Measurements from ENCODE around the gene IMMP2L. TPM values are rescaled to one million over a fixed set of nuclear protein-coding genes. Genes with fewer than 3 reads are reported as not detected.

IMMP2L gene
- total RNA-seq, 1 donor from 2014 or later, result 13.8 TPM

DNA sequence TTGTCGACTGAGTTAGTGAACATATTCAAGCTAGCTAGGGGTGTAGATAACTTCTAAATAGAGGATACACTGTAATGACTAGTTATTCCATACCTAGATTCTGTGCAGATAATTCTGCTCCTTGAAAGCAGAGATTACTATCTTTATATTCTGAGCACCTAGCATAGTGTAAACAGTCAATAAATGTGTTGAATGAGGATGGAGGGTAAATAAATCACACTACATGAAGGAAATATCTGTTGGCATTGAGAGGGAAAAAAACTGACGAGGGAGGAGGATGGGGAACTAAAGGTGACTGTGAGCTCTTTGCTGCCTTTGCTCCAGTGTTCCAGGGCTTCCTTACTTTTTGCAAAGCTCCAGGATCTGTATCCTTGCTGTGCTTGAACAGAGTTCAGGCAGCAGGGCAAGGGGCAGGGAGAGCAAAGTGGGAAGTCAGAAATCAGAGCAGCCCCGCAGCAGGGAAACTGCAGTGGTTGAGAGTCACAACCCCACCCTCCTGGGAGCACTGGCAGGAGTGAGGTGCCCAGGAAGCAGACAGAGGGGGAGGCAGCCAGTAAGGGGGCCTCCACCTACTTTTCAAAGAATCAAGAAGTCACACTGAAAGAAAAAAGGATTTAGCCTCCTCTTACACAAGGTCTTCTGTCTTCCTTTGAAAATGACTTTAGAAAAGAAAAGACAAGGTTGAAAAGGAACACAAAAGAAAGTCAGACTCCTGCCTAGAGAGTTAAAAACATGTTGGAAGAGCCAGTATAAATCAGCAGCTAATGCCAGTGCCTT, 543.1 kb downstream of the IMMP2L start:
- ATAC-seq (peak; percentile 29), DNase-seq (ENCODE audit: low spot score) (no peak)

GRCh38 chr7:111018447-111018846, 543.8 kb downstream of the IMMP2L start:
- DNase-seq (ENCODE audit: low spot score) (no peak), ATAC-seq (no peak)

GRCh38 chr7:111014079-111014478, 548.2 kb downstream of the IMMP2L start:
- DNase-seq (ENCODE audit: low spot score) (peak; percentile 57), ATAC-seq (peak; percentile 77)

- no peak for ATAC-seq
- no peak for DNase-seq (ENCODE audit: low spot score)
Observed at GRCh38 chr7:111012799-111013675, 549.3 kb downstream of the IMMP2L start.

DNA sequence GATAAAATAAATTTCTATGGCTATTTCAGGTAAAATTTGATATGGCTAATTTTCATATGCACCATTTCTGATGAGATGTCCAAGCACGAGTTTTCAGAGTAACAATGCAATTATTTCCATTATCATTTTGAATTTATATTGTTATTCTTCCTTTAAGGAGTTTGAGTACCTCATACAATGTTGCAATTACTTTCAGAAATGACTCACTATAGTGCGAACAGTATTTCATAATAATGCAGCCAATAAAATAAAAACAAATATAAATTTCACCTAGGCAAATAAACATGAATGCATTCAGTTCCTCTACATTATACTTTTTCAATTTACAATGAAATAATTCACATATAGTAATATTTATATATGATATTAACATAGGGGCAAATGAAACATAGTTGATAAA, 550.1 kb downstream of the IMMP2L start:
- ATAC-seq, result no peak
- DNase-seq (ENCODE audit: low spot score), result no peak

GRCh38 chr7:111011520-111011919, 550.8 kb downstream of the IMMP2L start:
- DNase-seq (ENCODE audit: low spot score), result no peak
- ATAC-seq, result no peak

GRCh38 chr7:111010798-111011197, 551.5 kb downstream of the IMMP2L start:
- DNase-seq (ENCODE audit: low spot score) (no peak), ATAC-seq (no peak)

DNA sequence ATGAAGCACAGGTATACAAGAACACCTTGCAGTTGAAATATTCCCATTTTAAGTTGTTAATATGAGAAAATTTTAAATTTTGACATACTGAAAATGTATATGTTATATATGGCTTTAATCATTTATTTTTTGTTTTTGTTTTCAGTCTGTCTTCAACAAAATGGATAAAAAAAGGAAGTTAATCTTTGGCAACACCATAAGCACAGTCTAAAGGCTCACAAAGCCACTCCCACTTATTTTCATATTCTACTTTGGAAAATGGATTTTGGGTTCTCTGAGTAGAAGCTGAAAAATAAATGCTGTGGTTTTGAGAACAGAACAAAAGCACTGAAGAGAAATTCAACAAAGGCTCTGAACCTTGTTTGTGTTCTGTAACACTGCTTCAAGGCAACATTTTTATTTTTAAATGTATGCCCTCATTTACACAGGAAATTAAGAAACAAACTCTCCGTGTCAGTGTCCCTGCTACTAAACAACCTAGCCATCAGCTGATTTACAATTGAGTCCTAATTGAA, 552.7 kb downstream of the IMMP2L start:
- DNase-seq (ENCODE audit: low spot score), result no peak
- no peak for ATAC-seq

DNA sequence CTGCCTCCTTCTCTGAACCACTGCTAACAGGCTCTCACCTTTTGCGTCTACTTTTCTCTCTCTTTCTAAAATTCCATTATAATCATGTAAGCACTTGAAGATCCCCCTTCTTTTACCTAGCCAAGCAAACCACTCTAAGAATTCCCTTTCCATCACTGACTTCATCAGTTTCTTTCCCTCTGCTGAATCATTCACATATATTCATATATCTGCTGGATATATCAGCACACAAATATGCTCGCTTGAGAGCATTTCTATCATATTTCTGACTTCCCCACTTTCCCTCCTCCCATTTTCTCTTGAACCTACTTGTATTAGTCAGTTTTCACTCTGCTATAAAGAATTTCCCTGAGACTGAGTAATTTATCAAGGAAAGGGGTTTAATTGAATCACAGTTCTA, 555.6 kb downstream of the IMMP2L start:
- ATAC-seq, result no peak

GRCh38 chr7:111006040-111006439, 556.3 kb downstream of the IMMP2L start:
- DNase-seq (ENCODE audit: low spot score) (no peak), ATAC-seq (no peak)

More for the DNA sequence above, 555.6 kb downstream of the IMMP2L start:
- no peak for DNase-seq (ENCODE audit: low spot score)

GRCh38 chr7:111005445-111005844, 556.8 kb downstream of the IMMP2L start:
- ATAC-seq, result no peak
- DNase-seq (ENCODE audit: low spot score), result no peak

DNA sequence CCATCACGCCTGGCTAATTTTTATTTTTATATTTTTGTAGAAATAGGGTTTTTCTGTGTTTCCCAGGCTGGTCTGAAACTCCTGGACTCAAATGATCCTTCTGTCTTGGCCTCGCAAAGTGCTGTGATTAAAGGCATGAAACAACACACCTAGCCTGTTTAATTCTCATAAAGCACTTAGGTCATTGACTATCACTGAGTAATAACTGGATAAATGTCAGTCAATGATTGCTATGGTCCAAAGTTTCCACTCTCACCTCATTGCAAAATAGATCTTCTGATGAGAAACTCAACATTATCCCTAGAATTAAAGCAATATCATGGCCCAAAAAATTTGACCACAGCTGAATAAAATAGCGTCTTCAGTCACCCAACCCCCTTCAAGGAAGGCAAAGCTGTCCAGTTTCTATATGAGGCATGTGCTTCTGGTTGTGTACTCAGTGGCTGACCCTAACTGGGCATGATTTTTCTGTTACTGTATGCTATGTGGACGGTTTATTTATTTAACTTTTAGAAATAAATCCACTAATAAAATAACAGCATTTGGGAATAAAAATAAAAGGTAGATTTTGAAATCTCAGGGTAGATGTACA, 557.9 kb downstream of the IMMP2L start:
- DNase-seq (ENCODE audit: low spot score) (no peak), ATAC-seq (no peak)

DNA sequence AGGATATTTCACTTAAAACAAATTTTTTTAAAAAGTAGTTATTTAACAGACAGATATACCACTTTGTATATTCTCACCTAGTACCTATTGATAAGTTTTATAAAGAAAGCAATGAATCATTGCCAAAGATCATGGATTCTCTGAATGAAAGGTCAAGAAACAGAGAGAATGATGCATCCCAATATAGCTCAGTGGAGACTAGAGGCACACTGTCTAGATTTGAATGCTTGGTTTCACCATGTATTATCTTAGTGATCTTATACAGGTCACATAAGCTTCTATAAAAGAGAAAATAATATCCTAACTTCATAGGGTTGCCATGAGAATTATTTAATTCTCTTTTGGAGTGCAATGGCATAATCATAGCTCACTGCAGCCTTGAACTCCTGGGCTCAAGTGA, 558.4 kb downstream of the IMMP2L start:
- ATAC-seq (no peak), DNase-seq (ENCODE audit: low spot score) (no peak)

DNA sequence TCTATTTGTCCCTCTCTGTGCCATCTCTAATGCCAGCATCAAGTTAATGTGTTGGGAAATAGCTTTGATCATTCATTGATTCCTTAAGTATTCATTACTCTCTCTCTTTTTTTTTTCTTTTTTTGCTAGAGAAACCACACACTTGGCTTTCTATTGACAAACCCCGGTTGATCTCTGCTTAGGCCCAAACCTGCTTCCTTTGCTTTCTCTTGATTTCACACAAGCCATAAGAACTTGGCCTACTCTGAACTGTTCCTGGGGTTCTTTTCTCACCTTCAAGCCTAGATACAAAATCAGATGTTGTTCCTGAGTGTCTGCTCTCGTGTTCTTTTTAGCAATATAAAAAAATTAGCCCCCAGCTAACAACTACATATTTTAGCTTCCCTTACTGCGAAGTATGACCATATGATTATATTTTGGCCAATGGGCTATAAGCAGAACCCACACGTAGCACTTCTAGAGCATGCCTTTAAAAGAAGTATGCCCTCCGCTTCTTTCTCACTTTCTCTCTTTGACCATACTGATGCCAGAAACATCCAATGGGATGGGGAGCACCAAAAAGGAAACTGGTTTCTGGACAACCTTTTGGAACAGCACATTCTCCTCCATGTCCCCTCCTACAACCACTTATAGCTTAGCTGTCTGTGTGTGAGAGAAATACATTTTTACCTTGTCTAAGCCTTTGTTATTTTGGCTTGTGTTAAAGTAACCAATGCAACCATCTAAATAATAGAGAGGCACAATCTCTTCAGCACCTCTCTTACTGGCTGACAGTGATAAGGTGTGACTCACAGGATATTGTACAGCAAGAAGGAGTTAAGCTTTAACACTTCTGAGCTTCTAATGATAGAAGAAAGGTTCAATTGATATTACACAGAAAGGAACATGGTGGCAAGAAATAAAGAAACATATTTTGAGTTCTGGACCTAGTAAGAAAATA, 568.0 kb downstream of the IMMP2L start:
- ATAC-seq (no peak), DNase-seq (ENCODE audit: low spot score) (no peak)

DNA sequence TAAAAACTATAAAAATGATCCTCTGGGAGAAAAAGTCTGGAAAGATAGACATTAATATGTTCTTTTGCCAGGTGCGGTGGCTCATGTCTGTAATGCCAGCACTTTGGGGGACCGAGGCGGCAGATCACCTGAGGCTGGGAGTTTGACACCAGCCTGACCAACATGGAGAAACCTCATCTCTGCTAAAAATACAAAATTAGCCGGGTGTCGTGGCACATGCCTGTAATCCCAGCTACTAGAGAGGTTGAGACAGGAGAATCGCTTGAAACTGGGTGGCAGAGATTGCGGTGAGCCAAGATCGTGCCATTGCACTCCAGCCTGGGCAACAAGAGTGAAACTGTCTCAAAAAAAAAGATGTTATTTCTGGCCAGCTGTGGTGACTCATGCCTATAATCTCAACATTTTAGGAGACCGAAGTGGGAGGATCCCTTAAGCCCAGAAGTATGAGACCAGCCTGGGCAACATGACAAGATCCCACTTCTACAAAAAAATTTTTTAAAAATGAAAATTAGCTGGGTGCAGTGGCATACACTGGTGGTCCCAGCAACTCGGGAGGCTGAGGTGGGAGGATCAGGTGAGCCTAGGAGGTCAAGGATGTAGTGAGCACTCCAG, 573.3 kb downstream of the IMMP2L start:
- DNase-seq (ENCODE audit: low spot score) (no peak), ATAC-seq (no peak)

- DNase-seq (ENCODE audit: low spot score) (no peak), ATAC-seq (no peak)
Observed at GRCh38 chr7:110988348-110988747, 573.9 kb downstream of the IMMP2L start.

DNA sequence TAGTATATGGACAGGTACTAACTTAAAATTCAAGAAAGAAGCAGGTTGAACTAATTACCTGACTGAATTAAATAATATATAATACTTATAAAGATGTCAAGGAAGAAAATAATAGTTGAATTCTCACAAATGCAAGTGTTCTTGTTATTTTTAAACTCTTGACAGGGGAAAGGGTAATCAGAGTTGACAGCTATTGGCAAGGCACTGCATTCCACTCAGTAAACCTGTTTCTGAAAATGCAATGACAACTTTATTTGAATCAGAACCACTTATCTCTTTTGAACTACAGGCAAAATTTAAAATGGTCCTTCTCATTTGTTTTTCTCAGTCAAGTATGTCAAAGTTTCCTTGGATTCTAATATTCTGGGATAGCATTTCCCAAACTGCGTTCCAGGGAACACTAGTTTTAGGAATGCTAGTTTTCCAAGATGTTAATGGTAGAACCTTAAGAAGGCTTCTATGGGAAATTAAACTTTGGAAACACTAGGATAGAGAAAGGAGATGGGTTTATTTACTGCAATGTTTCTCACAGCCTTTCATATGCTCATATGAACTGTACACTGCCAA, 575.1 kb downstream of the IMMP2L start:
- DNase-seq (ENCODE audit: low spot score), result no peak
- ATAC-seq, result no peak

DNA sequence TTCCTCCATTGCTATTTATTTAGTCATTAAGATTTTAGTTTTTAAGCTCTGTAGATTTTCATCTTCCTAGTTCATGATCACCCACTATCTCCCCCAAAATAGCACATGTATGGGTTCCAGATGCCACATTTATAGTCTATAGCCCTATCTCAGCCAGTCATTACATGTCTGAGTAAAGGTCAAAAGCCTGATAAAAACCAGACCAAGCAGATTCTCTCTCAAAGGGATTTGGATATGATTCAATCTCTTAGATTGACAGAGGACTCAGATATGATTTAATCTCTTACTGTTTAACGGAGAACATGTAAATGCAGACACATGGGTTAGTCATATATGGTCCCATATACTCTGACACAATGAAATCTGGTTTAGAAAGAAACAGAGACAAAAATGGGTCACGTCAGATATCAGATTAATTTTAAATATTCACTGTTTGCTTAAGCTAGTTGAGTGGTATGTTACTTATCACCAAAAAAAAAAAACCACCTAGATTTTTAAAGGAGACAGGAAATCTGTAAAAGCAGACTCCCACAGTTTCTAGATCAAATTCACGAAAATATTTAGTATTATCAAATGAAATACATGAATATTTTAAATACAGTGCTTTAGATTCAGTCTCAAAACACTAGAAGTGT, 578.4 kb downstream of the IMMP2L start:
- ATAC-seq, result no peak

GRCh38 chr7:110977127-110977737, 585.1 kb downstream of the IMMP2L start:
- no peak for DNase-seq (ENCODE audit: low spot score)
- ATAC-seq, result no peak

More for the DNA sequence above, 578.4 kb downstream of the IMMP2L start:
- DNase-seq (ENCODE audit: low spot score), result no peak

Measured in left lobe of liver (tissue), 2 donors.